ENCODE results near the gene PROSER2.

GRCh38 chr10:11898372-11899066 is 75.4 kb downstream of the PROSER2 start:
- TF ChIP-seq POLR2AphosphoS5 (IDR thresholded peaks at IDR 0.05; ENCODE audit: low read depth, low read length) (no peak), REST (IDR thresholded peaks at IDR 0.05; ENCODE audit: insufficient read depth in 1 of 2, low read depth in 2 of 2, low read length in 1 of 2) (no peak), SIN3A (IDR thresholded peaks at IDR 0.05; ENCODE audit: borderline replicate concordance, insufficient read depth, low read depth, low read length) (no peak), TCF7L2 (IDR thresholded peaks at IDR 0.05; ENCODE audit: low read depth, low read length) (no peak)
- TF ChIP-seq, protein P1, sequence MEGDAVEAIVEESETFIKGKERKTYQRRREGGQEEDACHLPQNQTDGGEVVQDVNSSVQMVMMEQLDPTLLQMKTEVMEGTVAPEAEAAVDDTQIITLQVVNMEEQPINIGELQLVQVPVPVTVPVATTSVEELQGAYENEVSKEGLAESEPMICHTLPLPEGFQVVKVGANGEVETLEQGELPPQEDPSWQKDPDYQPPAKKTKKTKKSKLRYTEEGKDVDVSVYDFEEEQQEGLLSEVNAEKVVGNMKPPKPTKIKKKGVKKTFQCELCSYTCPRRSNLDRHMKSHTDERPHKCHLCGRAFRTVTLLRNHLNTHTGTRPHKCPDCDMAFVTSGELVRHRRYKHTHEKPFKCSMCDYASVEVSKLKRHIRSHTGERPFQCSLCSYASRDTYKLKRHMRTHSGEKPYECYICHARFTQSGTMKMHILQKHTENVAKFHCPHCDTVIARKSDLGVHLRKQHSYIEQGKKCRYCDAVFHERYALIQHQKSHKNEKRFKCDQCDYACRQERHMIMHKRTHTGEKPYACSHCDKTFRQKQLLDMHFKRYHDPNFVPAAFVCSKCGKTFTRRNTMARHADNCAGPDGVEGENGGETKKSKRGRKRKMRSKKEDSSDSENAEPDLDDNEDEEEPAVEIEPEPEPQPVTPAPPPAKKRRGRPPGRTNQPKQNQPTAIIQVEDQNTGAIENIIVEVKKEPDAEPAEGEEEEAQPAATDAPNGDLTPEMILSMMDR (IDR thresholded peaks at IDR 0.05) = no peak

All from Panc1 (cell line).